Endothelial cell of umbilical vein (primary cell): ENCODE results near the gene LTO1. TPM values are rescaled to one million over a fixed set of nuclear protein-coding genes. Genes with fewer than 3 reads are reported as not detected.
A peak's percentile ranks its signal among the peaks of the same experiment; 100 is the strongest.

ENCODE experiments used
- BruUV-seq: library from RNA; stranded (reverse); fragments of 400-500 nt; replicated peaks from 2 replicates; lab custom pipeline; 2021; lab: Mats Ljungman, UMichigan
- CTCF ChIA-PET: fragments of 300-600, 350-600 bp; sonication (Branson Sonifier 250); formaldehyde crosslinking; loops from one replicate; lab custom pipeline; 2021; ENCODE audit warnings: antibody characterized with exemption, inconsistent platforms; lab: Charles Lee
- POLR2A ChIA-PET: fragments of 300-600, 350-600 bp; sonication (Branson Sonifier 250); formaldehyde crosslinking; loops from one replicate; lab custom pipeline; 2021; ENCODE audit warnings: antibody characterized with exemption, inconsistent platforms; lab: Charles Lee
- DNase-seq: peaks from one replicate; pipeline ENCODE4 v3.0.0-alpha.2; 2011; ENCODE audit warnings: low read depth, low spot score
- FAIRE-seq: peaks from 2 replicates; lab custom pipeline; 2011; peaks lifted over from hg19 to GRCh38; lab: Jason Lieb, UNC
- H2AFZ ChIP-seq: 2 replicates; pipeline ENCODE4 v1.6.0; 2012; ENCODE audit warnings: low read depth, low read length, control low read depth, inconsistent platforms
- H3K27ac ChIP-seq: 2 replicates; pipeline ENCODE4 v1.5.1; 2011; ENCODE audit warnings: low read depth, mild to moderate bottlenecking, control low read depth, low read length, moderate library complexity; ENCODE audit not compliant: insufficient read depth
- H3K27me3 ChIP-seq, 2 experiments: 2 replicates each; pipeline versions ENCODE4 v1.6.0 to v1.6.1; 2011; ENCODE audit warnings: low read length in 2 of 2, mixed read lengths in 1 of 2; ENCODE audit not compliant: control insufficient read depth in 2 of 2, insufficient read depth in 2 of 2
- H3K36me3 ChIP-seq, 2 experiments: 2 replicates in 1 of 2; 3 replicates in 1 of 2; pipeline ENCODE4 v1.5.1; 2011; ENCODE audit warnings: low read length in 2 of 2, mild to moderate bottlenecking in 1 of 2, moderate library complexity in 1 of 2; ENCODE audit not compliant: control insufficient read depth in 2 of 2, insufficient read depth in 2 of 2; ENCODE audit errors: extremely low read depth in 1 of 2
- H3K4me1 ChIP-seq: 3 replicates; pipeline ENCODE4 v1.5.1; 2011; ENCODE audit warnings: mild to moderate bottlenecking, low read length; ENCODE audit not compliant: control insufficient read depth, insufficient read depth; ENCODE audit errors: extremely low read depth
- H3K4me2 ChIP-seq: 2 replicates; pipeline ENCODE4 v1.6.1; 2011; ENCODE audit warnings: low read length, control low read depth, mixed read lengths; ENCODE audit not compliant: insufficient read depth
- H3K4me3 ChIP-seq, 3 experiments: fragments of 200-600 bp in 1 of 3; sonication (generic), shearing (Covaris generic) in 1 of 3; replicated peaks in 1 of 3; 2 replicates each; pipeline ENCODE4 v1.5.1; 2011 to 2016; ENCODE audit warnings: control low read depth in 3 of 3, low read length in 3 of 3, mild to moderate bottlenecking in 2 of 3, inconsistent platforms in 1 of 3, low read depth in 1 of 3, moderate library complexity in 1 of 3; ENCODE audit not compliant: insufficient read depth in 1 of 3
- H3K79me2 ChIP-seq: 2 replicates; pipeline ENCODE4 v1.6.0; 2012; ENCODE audit warnings: low read length, inconsistent platforms; ENCODE audit not compliant: control insufficient read depth, insufficient read depth
- H3K9ac ChIP-seq: replicated peaks from 2 replicates; pipeline ENCODE3; 2011; ENCODE audit warnings: low read length, control low read depth; ENCODE audit not compliant: insufficient read depth; ENCODE audit errors: extremely low read depth
- H3K9me1 ChIP-seq: replicated peaks from 3 replicates; pipeline ENCODE4 v1.6.0; 2011; ENCODE audit warnings: mild to moderate bottlenecking, low read length; ENCODE audit not compliant: control insufficient read depth, insufficient read depth; ENCODE audit errors: extremely low read depth
- H3K9me3 ChIP-seq: replicated peaks from 2 replicates; pipeline ENCODE4 v1.5.1; 2012; ENCODE audit warnings: low read length, inconsistent platforms; ENCODE audit not compliant: control insufficient read depth, insufficient read depth
- H4K20me1 ChIP-seq: replicated peaks from 2 replicates; pipeline ENCODE3; 2011; ENCODE audit warnings: mild to moderate bottlenecking, low read length; ENCODE audit not compliant: control insufficient read depth, insufficient read depth; ENCODE audit errors: extremely low read depth
- EZH2 ChIP-seq: IDR thresholded peaks from 2 replicates; pipeline ENCODE4 v1.6.1; 2012; ENCODE audit warnings: borderline replicate concordance, low read depth, mild to moderate bottlenecking, moderate library complexity, low read length, inconsistent platforms; ENCODE audit not compliant: severe bottlenecking
- FOS ChIP-seq: IDR thresholded peaks from 2 replicates; pipeline ENCODE4 v1.6.1; 2011; ENCODE audit warnings: mild to moderate bottlenecking, low read length, moderate library complexity, borderline replicate concordance; ENCODE audit not compliant: insufficient read depth
- GATA2 ChIP-seq: IDR thresholded peaks from 2 replicates; pipeline ENCODE4 v1.7.0; 2011; ENCODE audit warnings: low read depth, mild to moderate bottlenecking, moderate library complexity, mixed read lengths, low read length; ENCODE audit not compliant: insufficient read length, insufficient read depth
- JUN ChIP-seq: IDR thresholded peaks from 2 replicates; pipeline ENCODE4 v1.6.1; 2011; ENCODE audit warnings: borderline replicate concordance, low read depth; ENCODE audit not compliant: insufficient read length, insufficient read depth
- MYC ChIP-seq: IDR thresholded peaks from one replicate; pipeline ENCODE4 v1.6.1; 2011; ENCODE audit warnings: mild to moderate bottlenecking, low read depth, low read length
- POLR2A ChIP-seq: IDR thresholded peaks from 2 replicates; pipeline ENCODE4 v1.6.1; 2012; ENCODE audit warnings: low read depth, mild to moderate bottlenecking, control low read depth, low read length
- POLR2AphosphoS5 ChIP-seq: IDR thresholded peaks from 2 replicates; pipeline ENCODE4 v1.6.1; 2012; ENCODE audit warnings: low read depth, mild to moderate bottlenecking, control low read depth, low read length, moderate library complexity; ENCODE audit not compliant: insufficient read depth
- dilution Hi-C: fragments of 300-500 bp; cut with MboI; formaldehyde crosslinking; loops from one replicate; pipeline ENCODE4 v1.15.0; 2019; ENCODE audit warnings: low sequenced_read_pairs; ENCODE audit not compliant: extremely low pct_ligation_motif_present
- intact Hi-C: fragments of 100-400 bp; cut with micrococcal nuclease; formaldehyde crosslinking; loops from one replicate; pipeline ENCODE4 v1.10.0; 2022
- polyA plus RNA-seq, 4 experiments: library from polyadenylated mRNA; depleted of rRNA in 3 of 4; stranded (reverse) in 3 of 4; unstranded in 1 of 4; fragments of >200 nt; gene quantifications; 2 replicates each; pipeline versions ENCODE4 v1.2.1 to v1.2.3, GENCODE V29; 2011 to 2012; ENCODE audit warnings: missing spikeins in 1 of 4
- total RNA-seq: library from RNA; stranded (reverse); gene quantifications from 2 replicates; pipeline ENCODE4 v1.2.3, GENCODE V29; 2021
- TF ChIP-seq, protein P1 (sequence below): IDR thresholded peaks from 2 replicates; pipeline ENCODE4 v1.6.1; 2011; ENCODE audit not compliant: insufficient read depth, insufficient read length
- TF ChIP-seq, protein P2 (sequence below), 2 donors: IDR thresholded peaks; 1 replicate in 1 of 2; 2 replicates in 1 of 2; pipeline ENCODE4 v1.5.1; 2011; ENCODE audit warnings: low read length in 2 of 2, mild to moderate bottlenecking in 2 of 2, moderate library complexity in 2 of 2, control low read depth in 1 of 2, inconsistent platforms in 1 of 2, low read depth in 1 of 2; ENCODE audit not compliant: insufficient read depth in 1 of 2; ENCODE audit errors: extremely low read depth in 1 of 2

Gene LTO1
- total and polyA plus RNA-seq, 2 donors (not counting 3 experiments of a cell fraction or from before 2014, with no cell fraction given): 26.8 to 30.9 TPM

DNA sequence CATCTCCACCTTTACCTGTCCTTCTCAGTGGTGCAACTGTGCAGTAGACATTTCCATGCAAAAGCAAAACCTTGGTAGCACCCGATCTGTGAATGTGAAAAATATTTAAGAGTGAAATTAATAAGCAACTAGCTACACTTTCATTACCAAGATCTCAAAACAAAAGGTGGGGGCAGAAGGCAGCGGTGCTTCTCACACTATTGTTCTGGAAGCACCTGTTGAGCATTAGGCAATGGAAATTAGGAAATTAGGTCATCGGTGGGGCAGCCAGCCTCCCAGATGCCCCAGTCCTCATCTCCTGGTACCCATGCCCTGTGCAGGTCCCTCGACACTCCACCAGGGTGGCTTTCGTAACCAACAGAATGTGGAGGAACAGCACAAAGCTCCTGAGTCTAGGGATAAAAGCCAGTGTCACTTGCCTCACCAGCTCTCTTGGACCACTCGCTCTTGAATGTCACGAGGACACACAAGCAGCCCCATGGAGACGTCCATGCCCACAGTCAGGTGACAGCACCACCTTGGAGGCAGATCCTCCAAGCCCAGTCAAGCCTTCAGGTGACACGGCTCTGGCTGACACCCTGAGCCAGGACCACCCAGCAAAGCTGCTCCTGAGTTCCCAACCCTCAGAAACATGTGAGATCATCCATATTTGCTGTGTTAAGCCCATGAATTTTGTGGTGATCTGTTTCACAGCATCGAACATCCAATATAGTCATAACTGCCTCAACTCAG is 3.3 kb downstream of the LTO1 start:
- DNase-seq (no peak), FAIRE-seq (no peak)
- peaks cover 26% of the 10 kb centered on the region for H3K79me2 ChIP-seq
- H3K4me1 ChIP-seq: peaks cover 9% of the 10 kb centered on the region
- ChIA-PET POLR2A (no interaction called here), CTCF (interaction anchor here (1.1 to 5.9 kb wide), 10 partner anchors 10 to 575 kb away, joined by 3 to 137 read pairs (median 10); partner anchors contain the start of gene MYEOV)
- no peak overlapping the region for H3K4me2 ChIP-seq
- intact Hi-C loops (loop anchor here (2.0 kb wide), 1 partner anchor 29 kb away; no protein-coding TSS in a partner anchor), dilution Hi-C loops (loop anchor here (25.0 kb wide), 1 partner anchor 560 kb away; no protein-coding TSS in a partner anchor)
- H3K27me3 ChIP-seq: no peaks in the 10 kb centered on the region
- TF ChIP-seq, protein P1, sequence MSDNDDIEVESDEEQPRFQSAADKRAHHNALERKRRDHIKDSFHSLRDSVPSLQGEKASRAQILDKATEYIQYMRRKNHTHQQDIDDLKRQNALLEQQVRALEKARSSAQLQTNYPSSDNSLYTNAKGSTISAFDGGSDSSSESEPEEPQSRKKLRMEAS: no peak
- H3K9me1 ChIP-seq: no peaks in the 10 kb centered on the region
- H2AFZ ChIP-seq: no peak overlapping the region
- H3K9me3 ChIP-seq: no peaks in the 10 kb centered on the region
- H3K9ac ChIP-seq: no peak overlapping the region
- H3K4me3 ChIP-seq: no peak overlapping the region
- no TSS peak for BruUV-seq
- no peaks in the 10 kb centered on the region for H4K20me1 ChIP-seq
- peaks cover 6 to 11% of the 10 kb centered on the region in 2 experiments for H3K36me3 ChIP-seq
- H3K27ac ChIP-seq: no peak overlapping the region

DNA sequence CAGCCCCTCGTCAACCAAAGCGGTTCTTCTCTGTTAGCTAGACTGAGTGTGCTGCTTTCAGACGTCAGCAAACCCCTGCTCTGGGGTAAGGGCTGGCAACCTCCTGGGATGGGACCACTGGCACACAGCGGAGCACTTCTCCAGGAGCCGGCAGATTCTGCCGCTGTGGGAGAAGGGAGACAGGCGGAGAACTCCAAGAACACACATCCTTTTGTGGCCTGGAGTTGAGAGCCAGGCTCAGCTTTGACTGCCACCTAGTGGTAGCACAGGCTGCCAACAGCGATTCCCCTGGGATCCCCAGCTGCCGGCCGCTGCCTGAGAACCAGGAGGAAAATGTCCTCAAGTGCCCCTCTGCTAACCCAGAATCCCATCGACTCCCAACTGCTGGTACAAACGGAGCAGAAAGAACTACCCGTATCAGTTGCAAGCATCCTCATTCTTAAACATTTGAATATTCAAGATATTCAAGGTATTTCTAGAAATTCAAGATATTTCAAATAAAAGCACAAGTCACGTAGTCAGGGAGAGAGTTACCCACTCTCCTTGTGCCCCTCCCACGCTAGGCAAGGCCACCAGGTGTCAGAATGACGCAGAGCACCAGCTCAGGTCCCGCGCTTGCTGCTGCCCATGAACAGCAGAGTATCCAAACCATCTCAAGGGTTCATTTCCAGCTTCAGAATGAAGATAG is 4.9 kb downstream of the LTO1 start:
- peak; percentile 83 for FAIRE-seq
- Histone ChIP-seq H3K9me1 (no peaks in the 10 kb centered on the region), H3K79me2 (peaks cover 26% of the 10 kb centered on the region), H3K4me3 (no peak overlapping the region), H3K36me3 (peaks cover 6 to 14% of the 10 kb centered on the region in 2 experiments), H3K9me3 (no peaks in the 10 kb centered on the region), H3K27me3 (no peaks in the 10 kb centered on the region), H3K27ac (no peak overlapping the region), H3K4me2 (no peak overlapping the region), H4K20me1 (no peaks in the 10 kb centered on the region), H3K9ac (no peak overlapping the region), H3K4me1 (peaks cover 9% of the 10 kb centered on the region), H2AFZ (no peak overlapping the region)
- intact Hi-C loops (loop anchor here (1.0 to 2.0 kb wide), 4 partner anchors 28 to 569 kb away; no protein-coding TSS in a partner anchor), dilution Hi-C loops (loop anchor here (25.0 kb wide), 1 partner anchor 558 kb away; no protein-coding TSS in a partner anchor)
- CTCF ChIA-PET: interaction anchor here (0.7 to 5.9 kb wide), 30 partner anchors 9 to 670 kb away, joined by 3 to 137 read pairs (median 4); partner anchors contain the start of genes MYEOV and TPCN2
- BruUV-seq: no TSS peak
- POLR2A ChIA-PET: no interaction called here
- no peak for TF ChIP-seq JUN
- TF ChIP-seq, protein P1: no peak
- TF ChIP-seq POLR2AphosphoS5: peak; percentile 42
- TF ChIP-seq, protein P2, sequence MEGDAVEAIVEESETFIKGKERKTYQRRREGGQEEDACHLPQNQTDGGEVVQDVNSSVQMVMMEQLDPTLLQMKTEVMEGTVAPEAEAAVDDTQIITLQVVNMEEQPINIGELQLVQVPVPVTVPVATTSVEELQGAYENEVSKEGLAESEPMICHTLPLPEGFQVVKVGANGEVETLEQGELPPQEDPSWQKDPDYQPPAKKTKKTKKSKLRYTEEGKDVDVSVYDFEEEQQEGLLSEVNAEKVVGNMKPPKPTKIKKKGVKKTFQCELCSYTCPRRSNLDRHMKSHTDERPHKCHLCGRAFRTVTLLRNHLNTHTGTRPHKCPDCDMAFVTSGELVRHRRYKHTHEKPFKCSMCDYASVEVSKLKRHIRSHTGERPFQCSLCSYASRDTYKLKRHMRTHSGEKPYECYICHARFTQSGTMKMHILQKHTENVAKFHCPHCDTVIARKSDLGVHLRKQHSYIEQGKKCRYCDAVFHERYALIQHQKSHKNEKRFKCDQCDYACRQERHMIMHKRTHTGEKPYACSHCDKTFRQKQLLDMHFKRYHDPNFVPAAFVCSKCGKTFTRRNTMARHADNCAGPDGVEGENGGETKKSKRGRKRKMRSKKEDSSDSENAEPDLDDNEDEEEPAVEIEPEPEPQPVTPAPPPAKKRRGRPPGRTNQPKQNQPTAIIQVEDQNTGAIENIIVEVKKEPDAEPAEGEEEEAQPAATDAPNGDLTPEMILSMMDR (IDR thresholded peaks at IDR 0.05; ENCODE audit: extremely low read depth in 1 of 2, insufficient read depth in 1 of 2, low read depth in 1 of 2, low read length in 2 of 2): peak; percentile 94 to 97
- TF ChIP-seq GATA2: no peak
- no peak for TF ChIP-seq EZH2
- TF ChIP-seq MYC: no peak
- TF ChIP-seq FOS: no peak
- peak; percentile 45 for TF ChIP-seq POLR2A
- peak; percentile 83 for DNase-seq
